ENCODE results near the gene VAV3.
A peak's percentile ranks its signal among the peaks of the same experiment; 100 is the strongest.

VAV3 gene

GRCh38 chr1:107776900-107777663 is 187.9 kb downstream of the VAV3 start:
- DNase-seq, result no peak
- Mint-ChIP-seq H3K27me3 (ENCODE audit: low read depth, poor library complexity) (peaks cover 8% of the 10 kb centered on the region), H3K4me1 (no peaks in the 10 kb centered on the region), H3K4me3 (no peak overlapping the region), H3K9me3 (no peaks in the 10 kb centered on the region), H3K36me3 (ENCODE audit: low read depth) (no peaks in the 10 kb centered on the region), H3K27ac (no peak overlapping the region)
- TF ChIP-seq, protein P1, sequence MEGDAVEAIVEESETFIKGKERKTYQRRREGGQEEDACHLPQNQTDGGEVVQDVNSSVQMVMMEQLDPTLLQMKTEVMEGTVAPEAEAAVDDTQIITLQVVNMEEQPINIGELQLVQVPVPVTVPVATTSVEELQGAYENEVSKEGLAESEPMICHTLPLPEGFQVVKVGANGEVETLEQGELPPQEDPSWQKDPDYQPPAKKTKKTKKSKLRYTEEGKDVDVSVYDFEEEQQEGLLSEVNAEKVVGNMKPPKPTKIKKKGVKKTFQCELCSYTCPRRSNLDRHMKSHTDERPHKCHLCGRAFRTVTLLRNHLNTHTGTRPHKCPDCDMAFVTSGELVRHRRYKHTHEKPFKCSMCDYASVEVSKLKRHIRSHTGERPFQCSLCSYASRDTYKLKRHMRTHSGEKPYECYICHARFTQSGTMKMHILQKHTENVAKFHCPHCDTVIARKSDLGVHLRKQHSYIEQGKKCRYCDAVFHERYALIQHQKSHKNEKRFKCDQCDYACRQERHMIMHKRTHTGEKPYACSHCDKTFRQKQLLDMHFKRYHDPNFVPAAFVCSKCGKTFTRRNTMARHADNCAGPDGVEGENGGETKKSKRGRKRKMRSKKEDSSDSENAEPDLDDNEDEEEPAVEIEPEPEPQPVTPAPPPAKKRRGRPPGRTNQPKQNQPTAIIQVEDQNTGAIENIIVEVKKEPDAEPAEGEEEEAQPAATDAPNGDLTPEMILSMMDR (IDR thresholded peaks at IDR 0.05), result no peak

DNA sequence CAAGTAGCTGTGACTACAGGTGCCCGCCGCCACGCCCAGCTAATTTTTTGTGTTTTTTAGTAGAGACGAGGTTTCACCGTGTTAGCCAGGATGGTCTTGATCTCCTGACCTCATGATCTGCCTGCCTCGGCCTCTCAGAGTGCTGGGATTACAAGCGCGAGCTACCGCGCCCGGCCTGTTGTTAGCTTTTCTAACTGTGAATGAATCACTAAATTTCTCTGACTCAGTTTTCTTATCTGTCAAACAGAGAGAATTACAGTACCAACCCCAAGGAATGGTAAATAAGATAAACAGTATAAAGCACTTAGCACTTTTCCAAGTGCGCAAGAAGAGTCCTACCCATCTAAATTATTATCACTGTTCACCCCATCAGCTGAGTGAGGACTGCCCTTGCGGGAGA is 193.6 kb downstream of the VAV3 start:
- Mint-ChIP-seq H3K4me1 (peaks cover 2% of the 10 kb centered on the region), H3K27me3 (ENCODE audit: low read depth, poor library complexity) (peaks cover 4% of the 10 kb centered on the region), H3K27ac (no peak overlapping the region), H3K36me3 (ENCODE audit: low read depth) (no peaks in the 10 kb centered on the region), H3K9me3 (no peaks in the 10 kb centered on the region), H3K4me3 (no peak overlapping the region)
- TF ChIP-seq, protein P1 (IDR thresholded peaks at IDR 0.05), result no peak
- no peak for DNase-seq

DNA sequence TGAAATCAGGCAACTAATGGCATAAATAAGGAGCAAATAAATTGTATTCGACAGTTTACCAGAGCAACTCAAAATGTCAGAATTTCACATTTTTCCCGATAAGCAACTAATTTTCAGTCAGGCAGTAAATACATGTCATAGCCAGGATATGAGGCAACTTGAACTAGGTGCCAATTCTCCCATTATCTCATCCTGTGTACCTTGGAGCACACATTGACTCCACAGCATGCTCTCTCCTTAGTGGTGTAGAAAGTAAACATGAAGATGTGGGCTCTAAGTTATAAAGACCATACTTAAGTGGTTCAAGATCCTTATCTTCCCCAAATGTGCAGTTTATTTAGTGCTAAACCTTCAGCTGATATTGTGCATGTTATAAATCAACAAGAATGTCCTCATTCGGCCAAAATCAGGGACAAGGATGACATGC is 197.8 kb downstream of the VAV3 start:
- H3K4me3 Mint-ChIP-seq, result no peak overlapping the region
- H3K36me3 Mint-ChIP-seq (ENCODE audit: low read depth), result no peaks in the 10 kb centered on the region
- peaks cover 44% of the 10 kb centered on the region for H3K4me1 Mint-ChIP-seq

DNA sequence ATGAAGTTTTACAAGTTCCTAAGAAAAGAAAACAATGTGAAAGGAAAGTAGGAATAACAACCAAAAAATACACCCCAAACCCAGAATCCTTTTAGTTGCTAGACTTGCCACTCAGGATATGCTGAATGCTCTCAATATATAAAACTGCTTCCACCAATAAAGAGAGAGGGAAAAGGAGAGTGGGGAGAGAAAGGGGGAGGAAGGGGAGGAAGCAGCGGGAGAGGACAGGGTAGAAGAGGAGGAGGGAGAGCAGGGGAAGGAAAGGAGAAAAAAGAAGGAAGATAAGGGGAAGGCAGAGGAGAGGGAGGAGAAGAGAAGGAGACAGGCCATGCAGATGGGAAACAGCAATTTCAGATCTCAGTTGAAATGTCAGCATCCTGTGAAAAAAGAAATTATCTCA is 198.4 kb downstream of the VAV3 start:
- TF ChIP-seq, protein P1 (IDR thresholded peaks at IDR 0.05), result no peak
- H3K9me3 Mint-ChIP-seq, result no peaks in the 10 kb centered on the region
- peaks cover 1% of the 10 kb centered on the region for H3K36me3 Mint-ChIP-seq (ENCODE audit: low read depth)
- DNase-seq, result no peak
- no peak overlapping the region for H3K4me3 Mint-ChIP-seq
- no peak overlapping the region for H3K27ac Mint-ChIP-seq
- H3K27me3 Mint-ChIP-seq (ENCODE audit: low read depth, poor library complexity), result peaks cover 3% of the 10 kb centered on the region
- peaks cover 50% of the 10 kb centered on the region for H3K4me1 Mint-ChIP-seq

More for the DNA sequence above, 197.8 kb downstream of the VAV3 start:
- no peak for DNase-seq
- H3K9me3 Mint-ChIP-seq, result no peaks in the 10 kb centered on the region
- H3K27ac Mint-ChIP-seq, result no peak overlapping the region
- peaks cover 3% of the 10 kb centered on the region for H3K27me3 Mint-ChIP-seq (ENCODE audit: low read depth, poor library complexity)
- TF ChIP-seq, protein P1 (IDR thresholded peaks at IDR 0.05), result no peak

GRCh38 chr1:107762751-107763390 is 202.1 kb downstream of the VAV3 start:
- Mint-ChIP-seq H3K4me3 (no peak overlapping the region), H3K27me3 (ENCODE audit: low read depth, poor library complexity) (peaks cover 3% of the 10 kb centered on the region), H3K27ac (peak overlapping the region; percentile 6), H3K36me3 (ENCODE audit: low read depth) (peaks cover 4% of the 10 kb centered on the region), H3K4me1 (peaks cover 54% of the 10 kb centered on the region), H3K9me3 (no peaks in the 10 kb centered on the region)
- no peak for DNase-seq
- TF ChIP-seq, protein P1 (IDR thresholded peaks at IDR 0.05), result no peak
